NCI-H345 treated with DMSO at 0.1 percent for 48 hours (cell line): ENCODE measurements around the gene RIF1.

Source experiments
- DNase-seq: peaks from one replicate; lab custom pipeline; 2025; ENCODE audit not compliant: unreplicated experiment; lab: John Stamatoyannopoulos, UW

Gene RIF1

DNA sequence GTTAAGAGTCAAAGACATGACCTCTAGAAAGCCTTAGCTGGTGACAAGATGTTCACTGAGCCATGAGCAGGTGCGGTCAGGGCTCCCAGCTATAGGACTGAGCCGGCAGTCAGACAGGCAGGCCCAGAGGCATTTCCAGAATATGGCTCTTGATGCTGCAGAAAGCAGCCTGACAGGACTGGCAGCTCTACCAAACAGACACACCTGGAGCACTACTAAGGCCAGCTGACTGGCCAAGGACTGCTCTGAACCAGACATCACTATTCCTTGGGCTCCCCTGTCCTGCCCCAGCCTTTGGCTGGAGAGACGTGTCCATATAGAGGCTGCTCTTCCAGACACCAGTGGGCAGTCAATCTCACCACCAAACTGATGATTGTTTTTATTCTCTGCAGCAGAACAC is 98.8 kb downstream of the RIF1 start:
- no peak for DNase-seq

- DNase-seq, result no peak
Observed at GRCh38 chr2:151518802-151519201, 109.1 kb downstream of the RIF1 start.

- DNase-seq, result no peak
Observed at GRCh38 chr2:151520976-151521375, 111.3 kb downstream of the RIF1 start.

DNA sequence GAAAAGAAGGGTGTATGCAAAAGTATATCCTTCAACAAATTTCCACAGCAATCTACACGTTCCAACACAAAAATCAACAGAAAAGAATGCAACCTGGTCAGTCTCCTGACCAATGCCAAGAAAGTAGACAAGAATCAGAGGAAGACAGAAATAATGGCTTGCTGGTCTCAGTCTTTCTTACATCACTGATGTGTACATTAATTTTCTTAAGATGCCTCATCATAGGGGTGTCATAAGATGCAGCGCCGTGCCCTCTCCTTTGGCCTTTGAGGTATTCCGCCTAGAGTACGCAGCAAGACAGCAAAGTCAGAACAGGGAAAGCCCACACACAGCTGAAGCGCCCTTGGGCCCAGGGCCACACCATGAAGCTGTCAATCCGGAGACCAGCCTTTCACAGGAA is 112.9 kb downstream of the RIF1 start:
- DNase-seq, result no peak

DNA sequence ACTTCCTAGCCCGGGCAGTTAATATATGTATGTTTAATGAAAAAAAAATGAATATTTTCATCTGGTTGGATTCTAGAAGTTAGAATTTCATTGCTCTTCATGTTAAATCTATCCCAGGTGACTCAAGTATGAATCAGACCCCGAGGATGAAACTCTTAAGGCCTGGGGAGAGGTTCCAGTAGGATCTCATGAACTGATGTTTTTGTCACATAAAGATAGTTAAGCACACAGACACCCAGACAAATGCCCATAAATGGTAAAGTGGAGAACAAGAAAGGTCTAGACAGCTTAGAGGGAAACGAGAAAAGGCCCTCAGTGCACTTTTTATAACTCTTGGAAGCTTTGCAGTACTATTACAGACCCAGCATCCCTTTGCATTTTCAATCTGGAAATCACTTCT is 114.1 kb downstream of the RIF1 start:
- DNase-seq, result no peak

DNA sequence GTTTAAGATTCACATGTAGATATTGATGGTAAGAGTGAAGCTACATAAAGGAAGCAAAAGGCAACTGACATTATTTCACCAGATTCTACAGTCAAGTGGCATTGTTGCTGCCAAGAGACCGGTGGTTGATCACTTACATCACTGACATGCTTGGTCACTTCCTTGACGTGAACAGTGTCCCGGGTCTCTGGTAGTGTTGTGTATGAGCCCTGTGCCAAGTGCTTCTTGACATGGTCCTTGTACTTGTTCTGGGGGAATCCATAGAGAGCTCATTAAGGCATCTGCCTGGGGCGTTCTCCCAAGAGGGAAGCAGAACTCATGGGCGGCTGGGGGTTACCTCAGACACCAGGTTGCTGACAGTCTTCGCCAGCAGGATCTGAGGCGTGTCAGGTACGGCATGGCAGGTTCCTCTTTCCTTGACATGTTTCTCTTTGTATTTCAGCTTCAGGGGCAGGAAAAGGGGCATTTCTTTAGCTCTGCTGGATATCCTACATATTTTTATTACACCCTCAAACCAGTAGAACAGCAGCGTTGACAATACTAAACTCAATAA is 116.2 kb downstream of the RIF1 start:
- DNase-seq, result no peak

DNA sequence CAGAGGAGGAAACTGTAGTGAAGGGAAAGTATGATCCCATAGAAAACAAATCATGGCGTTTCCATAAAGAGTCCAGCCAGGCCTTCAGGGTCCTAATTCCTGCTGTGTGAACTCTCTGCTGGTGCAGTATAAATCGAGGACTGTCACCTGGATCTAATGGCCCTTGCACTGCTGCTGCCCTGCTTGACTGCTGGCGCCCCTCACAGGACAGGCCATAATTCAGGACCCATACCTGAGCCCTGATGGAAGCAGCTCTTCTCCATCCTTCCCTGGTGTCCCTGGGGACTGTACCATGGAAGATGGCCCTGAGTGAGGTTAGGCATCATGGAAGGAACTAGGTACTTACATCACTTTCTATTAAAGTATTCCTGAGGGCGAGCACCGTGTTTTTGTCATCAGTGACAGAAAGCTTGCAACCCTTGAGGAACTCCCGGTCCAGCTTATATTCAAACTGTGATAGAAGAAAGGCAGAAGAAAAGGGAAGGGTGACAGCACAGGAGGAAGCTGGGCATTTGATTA is 116.9 kb downstream of the RIF1 start:
- no peak for DNase-seq
